SK-N-SH treated with all-trans-retinoic acid at 6 μM for 48 hours (cell line): ENCODE results near the gene MMP1.
A peak's percentile ranks its signal among the peaks of the same experiment; 100 is the strongest.

Source experiments
- ATAC-seq: fragments of 200-7000 bp; cut with Tn5 transposase; 3 replicates; pipeline ENCODE4 v1.9.1; 2020; ENCODE audit warnings: mild to moderate bottlenecking, moderate library complexity
- ARNTL ChIP-seq: fragments of 450-650 bp; formaldehyde crosslinking; IDR thresholded peaks from 2 replicates; pipeline ENCODE4 v1.5.0; 2020; ENCODE audit warnings: low read depth, mild to moderate bottlenecking, moderate library complexity, borderline replicate concordance
- BACH2 ChIP-seq: fragments of 250-450 bp; sonication (Bioruptor Pico); IDR thresholded peaks from 2 replicates; pipeline ENCODE4 v1.9.0; 2021; ENCODE audit warnings: mild to moderate bottlenecking, borderline replicate concordance
- CSDC2 ChIP-seq: fragments of 250-450 bp; sonication (Bioruptor Pico); IDR thresholded peaks from 2 replicates; pipeline ENCODE4 v1.5.0; 2020; ENCODE audit warnings: mild to moderate bottlenecking, moderate library complexity
- ESRRG ChIP-seq: fragments of 250-450 bp; sonication (Bioruptor Pico); IDR thresholded peaks from 2 replicates; pipeline ENCODE4 v1.6.1; 2021; ENCODE audit warnings: mild to moderate bottlenecking
- GLIS3 ChIP-seq: fragments of 250-450 bp; sonication (Bioruptor Pico); IDR thresholded peaks from 2 replicates; pipeline ENCODE4 v1.5.0; 2020; ENCODE audit warnings: mild to moderate bottlenecking, moderate library complexity
- PPARA ChIP-seq: fragments of 250-450 bp; sonication (Bioruptor Pico); IDR thresholded peaks from 2 replicates; pipeline ENCODE4 v1.5.0; 2020; ENCODE audit warnings: mild to moderate bottlenecking, borderline replicate concordance
- RARB ChIP-seq: fragments of 250-450 bp; sonication (Bioruptor Pico); IDR thresholded peaks from 2 replicates; pipeline ENCODE4 v1.8.0; 2021; ENCODE audit warnings: mild to moderate bottlenecking, moderate library complexity
- SNAI2 ChIP-seq: fragments of 250-450 bp; sonication (Bioruptor Pico); IDR thresholded peaks from 2 replicates; pipeline ENCODE4 v1.5.0; 2020; ENCODE audit warnings: mild to moderate bottlenecking, moderate library complexity
- TCF4 ChIP-seq: fragments of 250-450 bp; sonication (Bioruptor Pico); IDR thresholded peaks from 2 replicates; pipeline ENCODE4 v1.8.0; 2021; ENCODE audit warnings: mild to moderate bottlenecking, moderate library complexity, borderline replicate concordance
- TOX ChIP-seq: fragments of 250-450 bp; sonication (Bioruptor Pico); IDR thresholded peaks from 2 replicates; pipeline ENCODE4 v1.8.0; 2021; ENCODE audit warnings: mild to moderate bottlenecking, moderate library complexity, borderline replicate concordance
- ZC3H10 ChIP-seq: fragments of 250-450 bp; sonication (Bioruptor Pico); IDR thresholded peaks from 2 replicates; pipeline ENCODE4 v1.5.1; 2021; ENCODE audit warnings: mild to moderate bottlenecking, moderate library complexity
- ZFP3 ChIP-seq: fragments of 250-450 bp; sonication (Bioruptor Pico); IDR thresholded peaks from 2 replicates; pipeline ENCODE4 v1.5.0; 2020; ENCODE audit warnings: mild to moderate bottlenecking, moderate library complexity
- ZFP30 ChIP-seq: fragments of 450-650 bp; formaldehyde crosslinking; IDR thresholded peaks from 2 replicates; pipeline ENCODE4 v1.5.0; 2022; ENCODE audit warnings: mild to moderate bottlenecking, moderate library complexity
- ZNF565 ChIP-seq: fragments of 450-650 bp; formaldehyde crosslinking; conservative IDR thresholded peaks from 2 replicates; pipeline ENCODE4 v1.5.0; 2020; ENCODE audit warnings: low read depth, mild to moderate bottlenecking, moderate library complexity
- ZNF70 ChIP-seq: fragments of 450-650 bp; formaldehyde crosslinking; IDR thresholded peaks from 2 replicates; pipeline ENCODE4 v1.5.0; 2020; ENCODE audit warnings: mild to moderate bottlenecking, moderate library complexity
- ZNF8 ChIP-seq: fragments of 450-650 bp; formaldehyde crosslinking; IDR thresholded peaks from 2 replicates; pipeline ENCODE4 v1.5.0; 2020; ENCODE audit warnings: mild to moderate bottlenecking, moderate library complexity
- TF ChIP-seq, protein P1 (sequence below): fragments of 250-450 bp; sonication (Bioruptor Pico); IDR thresholded peaks from 2 replicates; pipeline ENCODE4 v1.5.1; 2020; ENCODE audit warnings: low read depth, mild to moderate bottlenecking, moderate library complexity
- TF ChIP-seq, protein P2 (sequence below): fragments of 250-450 bp; sonication (Bioruptor Pico); IDR thresholded peaks from 2 replicates; pipeline ENCODE4 v1.8.0; 2021; ENCODE audit warnings: low read depth, mild to moderate bottlenecking, moderate library complexity, borderline replicate concordance
- TF ChIP-seq, protein P3 (sequence below): fragments of 250-450 bp; sonication (Bioruptor Pico); IDR thresholded peaks from 2 replicates; pipeline ENCODE4 v1.8.0; 2020; ENCODE audit warnings: mild to moderate bottlenecking, moderate library complexity, borderline replicate concordance
- TF ChIP-seq, protein P4 (sequence below): fragments of 250-450 bp; sonication (Bioruptor Pico); IDR thresholded peaks from 2 replicates; pipeline ENCODE4 v1.5.0; 2020; ENCODE audit warnings: mild to moderate bottlenecking, moderate library complexity
- TF ChIP-seq, protein P5 (sequence below): fragments of 250-450 bp; sonication (Bioruptor Pico); IDR thresholded peaks from 2 replicates; pipeline ENCODE4 v1.5.1; 2021; ENCODE audit warnings: mild to moderate bottlenecking, moderate library complexity

MMP1 gene

DNA sequence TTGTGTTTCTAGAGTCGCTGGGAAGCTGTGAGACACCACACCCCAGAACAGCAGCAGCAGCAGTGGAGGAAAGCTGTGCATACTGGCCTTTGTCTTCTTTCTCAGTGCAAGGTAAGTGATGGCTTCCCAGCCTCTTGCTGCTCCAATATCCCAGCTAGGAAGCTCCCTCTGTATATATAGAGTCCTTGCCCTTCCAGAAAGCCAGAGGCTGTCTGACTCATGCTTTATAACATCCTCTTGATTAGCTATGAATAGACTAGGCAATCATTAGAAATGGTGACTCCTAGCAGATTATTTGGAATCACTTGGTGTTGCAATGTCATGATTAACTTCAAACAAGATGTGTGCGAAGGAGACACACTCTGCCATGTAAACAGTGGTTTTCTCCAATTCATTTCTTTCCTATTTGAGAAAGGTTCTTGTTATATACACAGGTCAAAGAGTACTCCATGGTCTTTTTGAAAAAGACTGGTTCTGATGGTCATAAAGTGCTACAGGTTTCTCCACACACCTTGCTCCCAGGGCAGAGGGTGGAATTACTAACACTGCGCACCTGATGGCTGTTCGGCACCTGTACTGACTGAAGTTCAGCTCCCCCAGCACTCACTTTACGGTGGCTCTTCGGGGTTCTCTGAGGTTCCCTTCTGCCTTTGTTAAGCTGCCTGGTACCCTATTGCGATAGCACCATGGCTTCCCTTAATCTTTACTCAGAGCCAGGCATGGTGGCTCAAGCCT lies at the start of gene MMP1:
TSS of gene MMP1 (minus strand) at position 149 of the 735 bp plus-strand sequence. CDS start at position 81, 68 bp downstream.
- peak; percentile 75 for ATAC-seq
- TF ChIP-seq, protein P1, sequence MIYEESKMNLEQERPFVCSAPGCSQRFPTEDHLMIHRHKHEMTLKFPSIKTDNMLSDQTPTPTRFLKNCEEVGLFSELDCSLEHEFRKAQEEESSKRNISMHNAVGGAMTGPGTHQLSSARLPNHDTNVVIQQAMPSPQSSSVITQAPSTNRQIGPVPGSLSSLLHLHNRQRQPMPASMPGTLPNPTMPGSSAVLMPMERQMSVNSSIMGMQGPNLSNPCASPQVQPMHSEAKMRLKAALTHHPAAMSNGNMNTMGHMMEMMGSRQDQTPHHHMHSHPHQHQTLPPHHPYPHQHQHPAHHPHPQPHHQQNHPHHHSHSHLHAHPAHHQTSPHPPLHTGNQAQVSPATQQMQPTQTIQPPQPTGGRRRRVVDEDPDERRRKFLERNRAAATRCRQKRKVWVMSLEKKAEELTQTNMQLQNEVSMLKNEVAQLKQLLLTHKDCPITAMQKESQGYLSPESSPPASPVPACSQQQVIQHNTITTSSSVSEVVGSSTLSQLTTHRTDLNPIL (CRISPR knock-in tag), result no peak
- TF ChIP-seq, protein P2, sequence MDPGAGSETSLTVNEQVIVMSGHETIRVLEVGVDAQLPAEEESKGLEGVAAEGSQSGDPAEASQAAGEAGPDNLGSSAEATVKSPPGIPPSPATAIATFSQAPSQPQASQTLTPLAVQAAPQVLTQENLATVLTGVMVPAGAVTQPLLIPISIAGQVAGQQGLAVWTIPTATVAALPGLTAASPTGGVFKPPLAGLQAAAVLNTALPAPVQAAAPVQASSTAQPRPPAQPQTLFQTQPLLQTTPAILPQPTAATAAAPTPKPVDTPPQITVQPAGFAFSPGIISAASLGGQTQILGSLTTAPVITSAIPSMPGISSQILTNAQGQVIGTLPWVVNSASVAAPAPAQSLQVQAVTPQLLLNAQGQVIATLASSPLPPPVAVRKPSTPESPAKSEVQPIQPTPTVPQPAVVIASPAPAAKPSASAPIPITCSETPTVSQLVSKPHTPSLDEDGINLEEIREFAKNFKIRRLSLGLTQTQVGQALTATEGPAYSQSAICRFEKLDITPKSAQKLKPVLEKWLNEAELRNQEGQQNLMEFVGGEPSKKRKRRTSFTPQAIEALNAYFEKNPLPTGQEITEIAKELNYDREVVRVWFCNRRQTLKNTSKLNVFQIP, result no peak
- no peak for TF ChIP-seq ZC3H10 (CRISPR knock-in tag)

DNA sequence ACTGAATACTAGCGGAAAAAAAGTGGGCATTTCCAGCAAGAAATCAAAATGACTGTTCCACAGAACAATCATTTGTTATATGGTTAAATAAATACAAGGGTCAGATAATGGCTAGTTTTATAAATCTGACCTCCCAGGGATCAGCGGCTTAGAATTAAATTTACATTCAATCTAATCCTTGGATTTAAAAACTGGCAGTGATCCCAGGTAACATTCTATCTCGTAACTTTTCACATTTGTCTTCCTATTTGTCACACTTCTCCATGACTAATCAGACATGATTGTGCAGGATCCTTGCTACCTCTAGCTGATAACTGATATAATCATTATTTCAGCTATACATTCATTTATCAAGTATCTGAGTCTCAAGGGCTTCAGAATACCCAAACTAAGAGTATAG lies 48.3 kb upstream of the MMP1 start:
- no peak for ATAC-seq
- no peak for TF ChIP-seq ZFP3
- no peak for TF ChIP-seq ARNTL
- TF ChIP-seq, all 23 proteins: peak for 0

DNA sequence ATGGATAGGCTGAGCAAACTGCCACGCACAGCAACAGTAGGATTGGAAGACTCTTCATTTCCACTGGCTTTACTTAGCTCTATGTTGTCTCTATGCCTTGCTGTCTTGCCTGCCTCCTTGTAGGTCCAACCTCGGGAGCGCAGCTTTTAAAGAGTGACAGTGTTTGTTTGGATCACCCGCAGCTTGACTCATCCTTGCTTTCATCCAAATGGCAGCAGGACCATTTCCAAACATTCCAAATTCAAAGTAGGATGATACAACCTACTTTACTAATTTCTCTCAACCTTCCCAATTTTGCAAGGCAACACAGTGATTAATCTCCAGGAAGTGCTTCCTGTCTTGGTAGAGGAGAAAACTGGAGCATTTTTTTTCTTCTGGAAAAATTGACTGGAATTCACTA lies 45.5 kb upstream of the MMP1 start, which contains the start of gene MMP3:
TSS of gene MMP3 (minus strand) at position 121 of the 400 bp plus-strand sequence. CDS start at position 58, 63 bp downstream.
- ATAC-seq, result peak; percentile 77
- TF ChIP-seq ZC3H10 (CRISPR knock-in tag) (no peak), ZFP30 (no peak), SNAI2 (no peak), ZFP3 (no peak), ZNF8 (CRISPR knock-in tag) (no peak), BACH2 (CRISPR knock-in tag) (no peak), ZNF565 (CRISPR knock-in tag) (no peak), PPARA (CRISPR knock-in tag) (no peak), ESRRG (CRISPR knock-in tag) (no peak), TCF4 (CRISPR knock-in tag) (no peak), CSDC2 (CRISPR knock-in tag) (no peak), RARB (CRISPR knock-in tag) (no peak), GLIS3 (CRISPR knock-in tag) (no peak), TOX (CRISPR knock-in tag) (no peak), ZNF70 (CRISPR knock-in tag) (no peak), ARNTL (no peak)
- TF ChIP-seq, protein P3, sequence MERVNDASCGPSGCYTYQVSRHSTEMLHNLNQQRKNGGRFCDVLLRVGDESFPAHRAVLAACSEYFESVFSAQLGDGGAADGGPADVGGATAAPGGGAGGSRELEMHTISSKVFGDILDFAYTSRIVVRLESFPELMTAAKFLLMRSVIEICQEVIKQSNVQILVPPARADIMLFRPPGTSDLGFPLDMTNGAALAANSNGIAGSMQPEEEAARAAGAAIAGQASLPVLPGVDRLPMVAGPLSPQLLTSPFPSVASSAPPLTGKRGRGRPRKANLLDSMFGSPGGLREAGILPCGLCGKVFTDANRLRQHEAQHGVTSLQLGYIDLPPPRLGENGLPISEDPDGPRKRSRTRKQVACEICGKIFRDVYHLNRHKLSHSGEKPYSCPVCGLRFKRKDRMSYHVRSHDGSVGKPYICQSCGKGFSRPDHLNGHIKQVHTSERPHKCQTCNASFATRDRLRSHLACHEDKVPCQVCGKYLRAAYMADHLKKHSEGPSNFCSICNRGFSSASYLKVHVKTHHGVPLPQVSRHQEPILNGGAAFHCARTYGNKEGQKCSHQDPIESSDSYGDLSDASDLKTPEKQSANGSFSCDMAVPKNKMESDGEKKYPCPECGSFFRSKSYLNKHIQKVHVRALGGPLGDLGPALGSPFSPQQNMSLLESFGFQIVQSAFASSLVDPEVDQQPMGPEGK (CRISPR knock-in tag), result no peak
- TF ChIP-seq, protein P4, sequence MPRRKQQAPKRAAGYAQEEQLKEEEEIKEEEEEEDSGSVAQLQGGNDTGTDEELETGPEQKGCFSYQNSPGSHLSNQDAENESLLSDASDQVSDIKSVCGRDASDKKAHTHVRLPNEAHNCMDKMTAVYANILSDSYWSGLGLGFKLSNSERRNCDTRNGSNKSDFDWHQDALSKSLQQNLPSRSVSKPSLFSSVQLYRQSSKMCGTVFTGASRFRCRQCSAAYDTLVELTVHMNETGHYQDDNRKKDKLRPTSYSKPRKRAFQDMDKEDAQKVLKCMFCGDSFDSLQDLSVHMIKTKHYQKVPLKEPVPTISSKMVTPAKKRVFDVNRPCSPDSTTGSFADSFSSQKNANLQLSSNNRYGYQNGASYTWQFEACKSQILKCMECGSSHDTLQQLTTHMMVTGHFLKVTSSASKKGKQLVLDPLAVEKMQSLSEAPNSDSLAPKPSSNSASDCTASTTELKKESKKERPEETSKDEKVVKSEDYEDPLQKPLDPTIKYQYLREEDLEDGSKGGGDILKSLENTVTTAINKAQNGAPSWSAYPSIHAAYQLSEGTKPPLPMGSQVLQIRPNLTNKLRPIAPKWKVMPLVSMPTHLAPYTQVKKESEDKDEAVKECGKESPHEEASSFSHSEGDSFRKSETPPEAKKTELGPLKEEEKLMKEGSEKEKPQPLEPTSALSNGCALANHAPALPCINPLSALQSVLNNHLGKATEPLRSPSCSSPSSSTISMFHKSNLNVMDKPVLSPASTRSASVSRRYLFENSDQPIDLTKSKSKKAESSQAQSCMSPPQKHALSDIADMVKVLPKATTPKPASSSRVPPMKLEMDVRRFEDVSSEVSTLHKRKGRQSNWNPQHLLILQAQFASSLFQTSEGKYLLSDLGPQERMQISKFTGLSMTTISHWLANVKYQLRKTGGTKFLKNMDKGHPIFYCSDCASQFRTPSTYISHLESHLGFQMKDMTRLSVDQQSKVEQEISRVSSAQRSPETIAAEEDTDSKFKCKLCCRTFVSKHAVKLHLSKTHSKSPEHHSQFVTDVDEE, result no peak
- TF ChIP-seq, protein P1 (CRISPR knock-in tag), result no peak
- TF ChIP-seq, protein P5, sequence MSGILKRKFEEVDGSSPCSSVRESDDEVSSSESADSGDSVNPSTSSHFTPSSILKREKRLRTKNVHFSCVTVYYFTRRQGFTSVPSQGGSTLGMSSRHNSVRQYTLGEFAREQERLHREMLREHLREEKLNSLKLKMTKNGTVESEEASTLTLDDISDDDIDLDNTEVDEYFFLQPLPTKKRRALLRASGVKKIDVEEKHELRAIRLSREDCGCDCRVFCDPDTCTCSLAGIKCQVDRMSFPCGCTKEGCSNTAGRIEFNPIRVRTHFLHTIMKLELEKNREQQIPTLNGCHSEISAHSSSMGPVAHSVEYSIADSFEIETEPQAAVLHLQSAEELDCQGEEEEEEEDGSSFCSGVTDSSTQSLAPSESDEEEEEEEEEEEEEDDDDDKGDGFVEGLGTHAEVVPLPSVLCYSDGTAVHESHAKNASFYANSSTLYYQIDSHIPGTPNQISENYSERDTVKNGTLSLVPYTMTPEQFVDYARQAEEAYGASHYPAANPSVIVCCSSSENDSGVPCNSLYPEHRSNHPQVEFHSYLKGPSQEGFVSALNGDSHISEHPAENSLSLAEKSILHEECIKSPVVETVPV (CRISPR knock-in tag), result no peak
